GM23338 (cell line): ENCODE measurements around the gene S100A16. TPM values are rescaled to one million over a fixed set of nuclear protein-coding genes. Genes with fewer than 3 reads are reported as not detected.
"Not testable (repeated sequence)": the region's sequence is repeated elsewhere in the genome, so short reads cannot be mapped to it uniquely, and the experiment has no call there.

ENCODE experiments used
- ATAC-seq: fragments of 200-7000 bp; cut with Tn5 transposase; 3 replicates; pipeline ENCODE4 v1.9.1; 2020
- DNase-seq: peaks from one replicate; pipeline ENCODE4 v3.0.0-alpha.2; 2015; ENCODE audit warnings: low spot score
- H2AFZ ChIP-seq: fragments of 200-600 bp; sonication (generic); 2 replicates; pipeline ENCODE4 v1.8.0; 2016; ENCODE audit warnings: antibody characterized with exemption, mild to moderate bottlenecking, moderate library complexity
- H3F3A ChIP-seq: fragments of 200-600 bp; sonication (generic); replicated peaks from 2 replicates; pipeline ENCODE4 v1.8.0; 2017; ENCODE audit warnings: antibody characterized with exemption, mixed run types, low read depth
- H3K27ac ChIP-seq: fragments of 200-600 bp; sonication (generic); 2 replicates; pipeline ENCODE4 v1.6.1; 2016; ENCODE audit warnings: low read depth
- H3K27me3 ChIP-seq: fragments of 200-600 bp; sonication (generic); 2 replicates; pipeline ENCODE4 v1.8.0; 2016; ENCODE audit warnings: mild to moderate bottlenecking, mixed run types, moderate library complexity; ENCODE audit not compliant: insufficient read depth
- H3K36me3 ChIP-seq: fragments of 200-600 bp; sonication (generic); 2 replicates; pipeline ENCODE4 v1.8.0; 2016; ENCODE audit warnings: mild to moderate bottlenecking; ENCODE audit not compliant: insufficient read depth
- H3K4me1 ChIP-seq: fragments of 200-600 bp; sonication (generic); 2 replicates; pipeline ENCODE4 v1.8.0; 2016; ENCODE audit warnings: mild to moderate bottlenecking, moderate library complexity; ENCODE audit not compliant: insufficient read depth
- H3K4me2 ChIP-seq: fragments of 200-600 bp; sonication (generic); 2 replicates; pipeline ENCODE4 v1.7.1; 2017; ENCODE audit warnings: mixed run types
- H3K4me3 ChIP-seq: fragments of 200-600 bp; sonication (generic); 2 replicates; pipeline ENCODE4 v1.6.1; 2016; ENCODE audit warnings: mixed run types
- H3K79me2 ChIP-seq: fragments of 200-600 bp; sonication (generic); replicated peaks from 2 replicates; pipeline ENCODE4 v1.8.0; 2017; ENCODE audit warnings: mild to moderate bottlenecking; ENCODE audit not compliant: insufficient read depth
- H3K9me2 ChIP-seq: fragments of 200-600 bp; sonication (generic); 2 replicates; pipeline ENCODE4 v1.8.0; 2017; ENCODE audit not compliant: insufficient read depth
- H4K20me1 ChIP-seq: fragments of 200-600 bp; sonication (generic); replicated peaks from 2 replicates; pipeline ENCODE4 v1.8.0; 2017; ENCODE audit warnings: mild to moderate bottlenecking; ENCODE audit not compliant: insufficient read depth
- H3K27ac Mint-ChIP-seq: 2 replicates; pipeline ENCODE4 v1.8.0; 2020; ENCODE audit warnings: inconsistent platforms, mild to moderate bottlenecking, moderate library complexity, mixed read lengths
- H3K27me3 Mint-ChIP-seq: 3 replicates; pipeline ENCODE4 v1.8.0; 2022; ENCODE audit warnings: low read depth, mild to moderate bottlenecking, moderate library complexity, mixed read lengths, inconsistent platforms; ENCODE audit not compliant: insufficient read depth, poor library complexity
- H3K36me3 Mint-ChIP-seq: 3 replicates; pipeline ENCODE4 v1.8.0; 2021; ENCODE audit warnings: low read depth, mild to moderate bottlenecking, inconsistent platforms, moderate library complexity, mixed read lengths
- H3K4me1 Mint-ChIP-seq: 3 replicates; pipeline ENCODE4 v1.8.0; 2020; ENCODE audit warnings: mild to moderate bottlenecking, inconsistent platforms, mixed read lengths
- H3K4me3 Mint-ChIP-seq: 3 replicates; pipeline ENCODE4 v1.8.0; 2021; ENCODE audit warnings: moderate library complexity, mild to moderate bottlenecking, inconsistent platforms, mixed read lengths
- H3K9me3 Mint-ChIP-seq: 3 replicates; pipeline ENCODE4 v1.8.0; 2020; ENCODE audit warnings: moderate library complexity, mild to moderate bottlenecking, inconsistent platforms, mixed read lengths
- CREB1 ChIP-seq: fragments of 250-450 bp; sonication (Bioruptor Pico); IDR thresholded peaks from 2 replicates; pipeline ENCODE4 v1.5.0; 2020; ENCODE audit warnings: low read depth, mild to moderate bottlenecking, moderate library complexity
- CTCF ChIP-seq, 2 experiments: fragments of 200-600 bp in 1 of 2; sonication (generic) in 1 of 2; conservative IDR thresholded peaks; 2 replicates each; pipeline versions ENCODE4 v1.5.1 to v1.6.1; 2016 to 2017; ENCODE audit warnings: antibody characterized with exemption in 2 of 2, low read depth in 2 of 2, mild to moderate bottlenecking in 2 of 2, moderate library complexity in 1 of 2
- ETS1 ChIP-seq: IDR thresholded peaks from 2 replicates; pipeline ENCODE4 v1.6.1; 2016; ENCODE audit warnings: antibody characterized with exemption
- EZH2 ChIP-seq: fragments of 200-600 bp; sonication (generic); IDR thresholded peaks from one replicate; pipeline ENCODE4 v1.8.0; 2017; ENCODE audit warnings: antibody characterized with exemption, mild to moderate bottlenecking, low read depth; ENCODE audit not compliant: unreplicated experiment
- EZH2phosphoT487 ChIP-seq: fragments of 200-600 bp; sonication (generic); IDR thresholded peaks from one replicate; pipeline ENCODE4 v1.8.1; 2018; ENCODE audit warnings: antibody characterized with exemption; ENCODE audit not compliant: unreplicated experiment
- JUNB ChIP-seq: IDR thresholded peaks from one replicate; pipeline ENCODE4 v1.6.1; 2016; ENCODE audit warnings: antibody characterized with exemption; ENCODE audit not compliant: unreplicated experiment
- NANOG ChIP-seq: IDR thresholded peaks from 2 replicates; pipeline ENCODE4 v1.6.1; 2016; ENCODE audit warnings: antibody characterized with exemption, borderline replicate concordance
- POLR2AphosphoS5 ChIP-seq: IDR thresholded peaks from 2 replicates; pipeline ENCODE4 v1.6.1; 2016; ENCODE audit warnings: antibody characterized with exemption, low read depth
- STAT1 ChIP-seq: IDR thresholded peaks from one replicate; pipeline ENCODE4 v1.6.1; 2016; ENCODE audit warnings: antibody characterized with exemption; ENCODE audit not compliant: unreplicated experiment
- ZNF114 ChIP-seq: fragments of 250-450 bp; sonication (Bioruptor Pico); IDR thresholded peaks from 2 replicates; pipeline ENCODE4 v1.5.0; 2020; ENCODE audit warnings: mild to moderate bottlenecking, moderate library complexity
- ZNF331 ChIP-seq: fragments of 250-450 bp; sonication (Bioruptor Pico); IDR thresholded peaks from 2 replicates; pipeline ENCODE4 v1.5.0; 2020; ENCODE audit warnings: low read depth, mild to moderate bottlenecking, moderate library complexity
- ZNF462 ChIP-seq: fragments of 250-450 bp; sonication (Bioruptor Pico); IDR thresholded peaks from 2 replicates; pipeline ENCODE4 v1.5.0; 2020; ENCODE audit warnings: mild to moderate bottlenecking, moderate library complexity
- polyA plus RNA-seq: library from polyadenylated mRNA; unstranded; fragments of >200 nt; fragmentation: Nextera tagmentation; extraction: Ambion mirVana; gene quantifications from 2 replicates; pipeline ENCODE4 v1.2.1, GENCODE V29; 2016
- total RNA-seq: library from RNA; depleted of rRNA; stranded (reverse); fragments of >200 nt; shearing (Covaris generic); gene quantifications from 2 replicates; pipeline ENCODE4 v1.2.3, GENCODE V29; 2014

The S100A16 gene
- total and polyA plus RNA-seq, 2 experiments from 2014 or later, result 13.0 to 20.4 TPM

GRCh38 chr1:153640861-153641260, 27.9 kb upstream of the S100A16 start:
- ATAC-seq (no peak), DNase-seq (no peak)
- Histone ChIP-seq H3K4me3 (no peak overlapping the region), H3K9me2 (no peaks in the 10 kb centered on the region), H3K27ac (0 out of 2 replicates have a peak overlapping the region, but pooled peaks have one; percentile 50), H3K36me3 (peaks cover 96% of the 10 kb centered on the region), H3K4me2 (no peak overlapping the region), H3K79me2 (peaks cover 55% of the 10 kb centered on the region), H4K20me1 (peaks cover 58% of the 10 kb centered on the region), H3F3A (peaks cover 50% of the 10 kb centered on the region), H2AFZ (no peak overlapping the region), H3K4me1 (no peaks in the 10 kb centered on the region; the same call in 1 of the 2 replicates), H3K27me3 (no peaks in the 10 kb centered on the region)
- peaks cover 3% of the 10 kb centered on the region for H3K27me3 Mint-ChIP-seq
- H3K9me3 Mint-ChIP-seq, result no peaks in the 10 kb centered on the region
- no peak overlapping the region for H3K27ac Mint-ChIP-seq
- TF ChIP-seq ETS1, result no peak
- no peak for TF ChIP-seq JUNB
- TF ChIP-seq ZNF331, result no peak
- no peak for TF ChIP-seq EZH2
- TF ChIP-seq CTCF (conservative IDR thresholded peaks at IDR 0.05; ENCODE audit: low read depth in 2 of 2), result no peak
- no peak for TF ChIP-seq CREB1 (CRISPR knock-in tag)
- no peak for TF ChIP-seq EZH2phosphoT487
- no peak for TF ChIP-seq ZNF114
- TF ChIP-seq NANOG, result no peak
- no peak for TF ChIP-seq POLR2AphosphoS5
- TF ChIP-seq STAT1, result no peak
- TF ChIP-seq ZNF462 (CRISPR knock-in tag), result no peak
- H3K36me3 Mint-ChIP-seq, result peaks cover 97% of the 10 kb centered on the region
- H3K4me1 Mint-ChIP-seq, result no peaks in the 10 kb centered on the region; the same call in 2 of the 3 replicates
- no peak overlapping the region for H3K4me3 Mint-ChIP-seq

- Histone ChIP-seq H3K79me2 (peaks cover 62% of the 10 kb centered on the region), H3K36me3 (peaks cover 90% of the 10 kb centered on the region), H4K20me1 (peaks cover 52% of the 10 kb centered on the region), H3F3A (peaks cover 46% of the 10 kb centered on the region)
- H3K4me3 Mint-ChIP-seq, H3K9me2 ChIP-seq, ATAC-seq, H2AFZ ChIP-seq, H3K27me3 ChIP-seq, H3K27me3 Mint-ChIP-seq, H3K4me1 ChIP-seq, DNase-seq, H3K27ac Mint-ChIP-seq, H3K9me3 Mint-ChIP-seq, H3K4me2 ChIP-seq, H3K27ac ChIP-seq, H3K4me3 ChIP-seq, H3K4me1 Mint-ChIP-seq: not testable (repeated sequence)
- peaks cover 94% of the 10 kb centered on the region for H3K36me3 Mint-ChIP-seq
These were observed 27.3 kb upstream of the S100A16 start for GRCh38 chr1:153640213-153640612.
